ENCODE results near the gene RNF166. TPM values are rescaled to one million over a fixed set of nuclear protein-coding genes. Genes with fewer than 3 reads are reported as not detected.

Gene RNF166
- polyA plus RNA-seq, 1 donor from 2014 or later: 34.4 TPM

- TF ChIP-seq RAD21 (conservative IDR thresholded peaks at IDR 0.05) (no peak), EZH2 (IDR thresholded peaks at IDR 0.05; ENCODE audit: borderline replicate concordance, insufficient read depth, low read length, poor library complexity, severe bottlenecking) (no peak), TAF1 (IDR thresholded peaks at IDR 0.05; ENCODE audit: low read depth) (no peak)
- no peaks in the 10 kb centered on the region for H3K36me3 ChIP-seq (ENCODE audit: insufficient read depth, low read length)
- H3K9ac ChIP-seq (ENCODE audit: low read length): no peak overlapping the region
- H2AFZ ChIP-seq (ENCODE audit: low read depth, low read length): no peak overlapping the region
- no peaks in the 10 kb centered on the region for H3K79me2 ChIP-seq (replicated peaks; ENCODE audit: insufficient read depth, low read length)
- no peak overlapping the region for H3K27ac ChIP-seq (ENCODE audit: low read length)
- no peaks in the 10 kb centered on the region for H3K9me3 ChIP-seq (ENCODE audit: low read length)
- peaks cover 31% of the 10 kb centered on the region for H3K27me3 ChIP-seq (ENCODE audit: insufficient read depth, low read depth, low read length)
- no peaks in the 10 kb centered on the region for H3K9me2 ChIP-seq (ENCODE audit: insufficient read depth, low read length)
- H3K4me2 ChIP-seq (ENCODE audit: low read length): no peak overlapping the region
- no peaks in the 10 kb centered on the region for H3F3A ChIP-seq (ENCODE audit: insufficient read depth, low read length, poor library complexity, severe bottlenecking)
- no peaks in the 10 kb centered on the region for H4K20me1 ChIP-seq (ENCODE audit: insufficient read depth)
- no peak overlapping the region for H3K4me3 ChIP-seq (ENCODE audit: low read length)
These were observed 15.7 kb downstream of the RNF166 start for GRCh38 chr16:88690341-88691128.

- no peak overlapping the region for H3K4me2 ChIP-seq (ENCODE audit: low read length)
- H4K20me1 ChIP-seq (ENCODE audit: insufficient read depth): no peaks in the 10 kb centered on the region
- TF ChIP-seq CTCF (IDR thresholded peaks at IDR 0.05; ENCODE audit: poor library complexity, severe bottlenecking) (no peak), EZH2 (IDR thresholded peaks at IDR 0.05; ENCODE audit: borderline replicate concordance, insufficient read depth, low read length, poor library complexity, severe bottlenecking) (no peak), MXI1 (conservative IDR thresholded peaks at IDR 0.05; ENCODE audit: poor library complexity, severe bottlenecking) (no peak), SMC3 (conservative IDR thresholded peaks at IDR 0.05; ENCODE audit: poor library complexity) (no peak), EP300 (conservative IDR thresholded peaks at IDR 0.05; ENCODE audit: poor library complexity, severe bottlenecking) (no peak), TAF1 (IDR thresholded peaks at IDR 0.05; ENCODE audit: low read depth) (no peak), RAD21 (conservative IDR thresholded peaks at IDR 0.05) (no peak), REST (IDR thresholded peaks at IDR 0.05; ENCODE audit: borderline replicate concordance) (no peak), POLR2AphosphoS5 (IDR thresholded peaks at IDR 0.05) (no peak)
- no peak overlapping the region for H3K27ac ChIP-seq (ENCODE audit: low read length)
- H3K9ac ChIP-seq (ENCODE audit: low read length): no peak overlapping the region
- no peaks in the 10 kb centered on the region for H3K9me3 ChIP-seq (ENCODE audit: low read length)
- no peak overlapping the region for H2AFZ ChIP-seq (ENCODE audit: low read depth, low read length)
- no peak overlapping the region for H3K4me3 ChIP-seq (ENCODE audit: low read length)
- H3K27me3 ChIP-seq (ENCODE audit: insufficient read depth, low read depth, low read length): peaks cover 45% of the 10 kb centered on the region
- H3K9me2 ChIP-seq (ENCODE audit: insufficient read depth, low read length): no peaks in the 10 kb centered on the region
- H3F3A ChIP-seq (ENCODE audit: insufficient read depth, low read length, poor library complexity, severe bottlenecking): no peaks in the 10 kb centered on the region
- H3K36me3 ChIP-seq (ENCODE audit: insufficient read depth, low read length): no peaks in the 10 kb centered on the region
- H3K79me2 ChIP-seq (replicated peaks; ENCODE audit: insufficient read depth, low read length): no peaks in the 10 kb centered on the region
These were observed 18.0 kb downstream of the RNF166 start for GRCh38 chr16:88688013-88688778.

Measured in neural cell (in vitro differentiated cells).